ENCODE measurements around the gene RNF34. TPM values are rescaled to one million over a fixed set of nuclear protein-coding genes. Genes with fewer than 3 reads are reported as not detected.

RNF34 gene
- total and polyA plus RNA-seq, 2 of the 8 experiments (the other 6 are each of a cell fraction or from before 2014, with no cell fraction given): 37.9 to 57.6 TPM

- TF ChIP-seq CEBPB (IDR thresholded peaks at IDR 0.05; ENCODE audit: low read depth, low read length): no peak
- TF ChIP-seq, protein P1, sequence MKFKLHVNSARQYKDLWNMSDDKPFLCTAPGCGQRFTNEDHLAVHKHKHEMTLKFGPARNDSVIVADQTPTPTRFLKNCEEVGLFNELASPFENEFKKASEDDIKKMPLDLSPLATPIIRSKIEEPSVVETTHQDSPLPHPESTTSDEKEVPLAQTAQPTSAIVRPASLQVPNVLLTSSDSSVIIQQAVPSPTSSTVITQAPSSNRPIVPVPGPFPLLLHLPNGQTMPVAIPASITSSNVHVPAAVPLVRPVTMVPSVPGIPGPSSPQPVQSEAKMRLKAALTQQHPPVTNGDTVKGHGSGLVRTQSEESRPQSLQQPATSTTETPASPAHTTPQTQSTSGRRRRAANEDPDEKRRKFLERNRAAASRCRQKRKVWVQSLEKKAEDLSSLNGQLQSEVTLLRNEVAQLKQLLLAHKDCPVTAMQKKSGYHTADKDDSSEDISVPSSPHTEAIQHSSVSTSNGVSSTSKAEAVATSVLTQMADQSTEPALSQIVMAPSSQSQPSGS (IDR thresholded peaks at IDR 0.05; ENCODE audit: low read length): no peak
- no peak for TF ChIP-seq FOSL1 (IDR thresholded peaks at IDR 0.05; ENCODE audit: insufficient read depth, low read depth, low read length)
- no peak for TF ChIP-seq KDM5A (IDR thresholded peaks at IDR 0.05; ENCODE audit: low read length)
- no peak for TF ChIP-seq TEAD4 (IDR thresholded peaks at IDR 0.05; ENCODE audit: low read depth, low read length)
Observed at GRCh38 chr12:121397521-121397920, 2.4 kb upstream of the RNF34 start (continued).
